GM19023 (cell line): ENCODE results near the gene OR2T12.
"Not testable (repeated sequence)": the region's sequence is repeated elsewhere in the genome, so short reads cannot be mapped to it uniquely, and the experiment has no call there.

Experiments used
- ATAC-seq: cut with Tn5 transposase; IDR thresholded peaks from one replicate; pipeline ENCODE4 v1.9.1; 2021; ENCODE audit warnings: mild to moderate bottlenecking, moderate library complexity; ENCODE audit not compliant: unreplicated experiment

The OR2T12 gene, protein sequence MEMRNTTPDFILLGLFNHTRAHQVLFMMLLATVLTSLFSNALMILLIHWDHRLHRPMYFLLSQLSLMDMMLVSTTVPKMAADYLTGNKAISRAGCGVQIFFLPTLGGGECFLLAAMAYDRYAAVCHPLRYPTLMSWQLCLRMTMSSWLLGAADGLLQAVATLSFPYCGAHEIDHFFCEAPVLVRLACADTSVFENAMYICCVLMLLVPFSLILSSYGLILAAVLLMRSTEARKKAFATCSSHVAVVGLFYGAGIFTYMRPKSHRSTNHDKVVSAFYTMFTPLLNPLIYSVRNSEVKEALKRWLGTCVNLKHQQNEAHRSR

DNA sequence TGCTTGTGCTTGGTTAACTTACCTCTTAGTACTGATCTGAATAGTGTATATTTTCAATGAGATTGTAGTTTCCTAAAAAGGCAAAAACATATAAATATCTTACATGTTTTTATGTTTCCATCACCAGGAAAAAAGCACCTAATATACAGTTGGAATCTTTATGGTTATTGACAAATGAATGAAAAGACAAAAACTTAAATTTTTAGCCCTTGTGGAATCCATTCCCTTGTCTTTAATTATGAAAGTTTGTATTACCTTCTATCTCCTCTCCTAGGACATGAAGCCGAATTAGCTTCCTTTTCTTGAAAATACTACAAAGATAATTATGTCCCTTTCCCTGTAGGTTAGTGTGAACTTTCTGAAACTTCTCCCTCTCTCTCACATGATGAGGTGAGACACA lies at the start of gene OR2T12:
TSS of gene OR2T12 (minus strand) at position 101 of the 400 bp plus-strand sequence. CDS start 7,846 bp downstream, outside the sequence.
- no peak for ATAC-seq

DNA sequence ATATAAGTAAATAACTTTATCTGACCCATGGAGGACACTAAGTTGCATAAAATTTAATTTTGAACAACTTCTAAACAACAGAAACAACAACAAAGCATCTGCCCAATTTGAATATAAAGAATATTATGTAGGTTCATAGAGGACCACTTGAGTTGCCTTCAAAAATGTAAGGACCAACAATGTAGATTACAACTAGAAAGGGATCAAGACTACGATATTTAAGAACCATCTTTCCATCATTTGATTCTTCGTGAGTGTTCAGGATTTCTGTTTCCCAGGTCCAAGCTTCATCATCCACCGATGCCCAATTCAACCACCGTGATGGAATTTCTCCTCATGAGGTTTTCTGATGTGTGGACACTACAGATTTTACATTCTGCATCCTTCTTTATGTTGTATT lies 45.3 kb upstream of the OR2T12 start, which contains the start of gene OR14C36:
TSS of gene OR14C36 (plus strand) at position 301 of the 400 bp plus-strand sequence. CDS start at position 301, 0 bp downstream.
- ATAC-seq, result no peak

DNA sequence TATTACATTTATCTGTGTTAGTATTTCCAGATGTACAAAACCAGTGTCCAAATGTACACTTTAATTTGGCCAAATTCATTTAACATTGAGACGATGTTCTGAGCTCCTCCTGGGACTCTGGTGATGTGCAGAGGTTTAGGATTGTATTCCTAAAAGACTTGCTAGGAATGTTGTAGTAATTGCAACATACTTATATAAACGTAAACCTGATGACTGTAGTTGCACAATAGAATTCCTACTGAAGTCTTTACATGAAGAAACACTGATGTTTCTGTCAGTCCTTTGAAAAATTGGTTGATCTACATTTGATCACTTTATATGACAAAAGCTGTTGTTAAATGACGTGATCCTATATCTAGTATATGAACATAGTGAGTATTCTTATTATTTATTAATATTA lies 40.2 kb upstream of the OR2T12 start:
- no peak for ATAC-seq

DNA sequence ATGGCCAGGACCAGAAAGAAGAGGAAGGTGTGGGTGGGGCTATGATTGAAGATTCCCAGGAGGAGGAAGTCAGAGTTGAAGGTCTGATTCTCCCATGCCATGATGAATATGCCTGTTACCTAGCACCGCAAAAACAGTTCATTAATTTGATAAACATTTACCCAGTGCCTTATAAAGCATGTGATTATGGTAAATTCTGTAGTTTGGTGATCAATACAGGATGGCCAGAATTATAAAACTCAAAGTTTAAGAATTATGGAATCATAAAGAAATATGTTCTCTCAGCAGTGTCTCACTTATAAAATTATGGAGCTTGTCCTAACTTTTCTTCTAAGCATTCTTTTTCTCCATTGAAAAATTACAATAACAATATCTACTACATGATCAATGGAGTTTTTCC lies 21.2 kb upstream of the OR2T12 start, which contains the start of gene OR2M7:
TSS of gene OR2M7 (minus strand) at position 101 of the 400 bp plus-strand sequence. CDS start at position 101, 0 bp downstream.
- no peak for ATAC-seq

DNA sequence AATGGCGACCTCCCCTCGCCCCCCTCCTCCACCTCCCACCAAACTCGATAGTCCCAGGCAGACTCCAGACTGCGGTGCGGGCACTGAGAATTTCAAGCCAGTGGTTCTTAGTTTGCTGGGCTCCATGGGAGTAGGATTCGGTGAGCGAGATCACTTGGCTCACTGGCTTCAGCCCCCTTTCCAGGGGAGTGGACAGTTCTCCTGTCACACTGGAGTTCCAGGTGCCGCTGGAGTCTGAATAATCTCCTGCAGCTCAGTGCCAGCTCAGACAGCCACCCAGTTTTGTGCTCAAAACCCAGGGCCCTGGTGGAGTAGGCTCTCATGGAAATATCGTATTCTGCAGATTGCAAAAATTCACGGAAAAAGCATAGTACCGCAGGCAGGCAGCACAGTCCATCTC lies 13.6 kb upstream of the OR2T12 start:
- no peak for ATAC-seq

DNA sequence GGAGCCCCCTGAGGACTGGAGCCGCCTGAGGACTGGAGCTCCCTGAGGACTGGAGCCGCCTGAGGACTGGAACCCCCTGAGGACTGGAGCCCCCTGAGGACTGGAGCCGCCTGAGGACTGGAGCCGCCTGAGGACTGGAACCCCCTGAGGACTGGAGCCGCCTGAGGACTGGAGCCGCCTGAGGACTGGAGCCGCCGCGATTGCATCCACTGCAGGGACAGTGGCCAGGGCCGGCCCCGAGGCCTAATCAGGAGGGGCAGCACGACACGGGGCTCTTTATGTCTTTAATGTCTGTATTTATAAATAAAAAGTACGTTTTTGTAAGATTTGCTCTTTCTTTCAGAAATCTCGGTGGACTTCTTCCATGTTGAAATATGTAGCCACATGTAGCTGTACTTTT lies 3.5 kb upstream of the OR2T12 start:
- not testable (repeated sequence) for ATAC-seq

DNA sequence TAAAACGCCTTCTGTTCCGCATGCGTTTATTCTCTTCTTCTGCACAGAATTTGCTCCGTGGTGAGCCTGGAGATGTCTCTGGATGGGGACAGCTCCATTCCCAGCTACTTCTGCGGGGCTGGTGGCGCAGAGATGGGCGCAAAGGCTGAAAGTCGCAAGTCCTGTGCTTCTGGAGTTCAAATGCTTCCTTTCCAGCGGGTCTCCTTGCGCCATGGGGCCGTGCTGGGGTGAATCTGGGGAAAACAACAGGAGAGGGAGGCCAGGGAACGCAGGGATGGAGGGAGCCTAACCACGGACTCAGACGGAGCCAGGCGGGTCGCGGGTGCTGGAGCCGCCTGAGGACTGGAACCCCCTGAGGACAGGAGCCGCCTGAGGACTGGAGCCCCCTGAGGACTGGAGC lies 2.9 kb upstream of the OR2T12 start:
- no peak for ATAC-seq

DNA sequence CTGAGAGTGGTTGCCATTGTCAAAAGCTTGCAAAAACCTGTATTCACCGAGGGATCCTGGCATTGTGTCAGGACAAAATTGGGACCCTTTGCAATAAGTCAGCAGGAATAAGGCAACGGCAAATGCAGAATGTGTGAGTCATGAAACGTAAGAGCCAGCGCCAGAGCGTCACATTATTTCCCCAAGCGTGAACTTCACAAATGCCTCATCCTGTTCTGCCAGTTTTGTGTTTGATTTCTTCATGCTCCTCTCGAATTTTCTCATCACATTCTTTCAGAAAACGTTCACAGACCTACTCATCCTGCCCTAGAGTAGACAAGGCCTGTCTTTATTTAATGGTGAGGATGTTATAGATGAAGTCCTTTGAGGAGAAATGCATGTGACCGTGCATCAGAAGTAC lies 2.4 kb upstream of the OR2T12 start:
- not testable (repeated sequence) for ATAC-seq

DNA sequence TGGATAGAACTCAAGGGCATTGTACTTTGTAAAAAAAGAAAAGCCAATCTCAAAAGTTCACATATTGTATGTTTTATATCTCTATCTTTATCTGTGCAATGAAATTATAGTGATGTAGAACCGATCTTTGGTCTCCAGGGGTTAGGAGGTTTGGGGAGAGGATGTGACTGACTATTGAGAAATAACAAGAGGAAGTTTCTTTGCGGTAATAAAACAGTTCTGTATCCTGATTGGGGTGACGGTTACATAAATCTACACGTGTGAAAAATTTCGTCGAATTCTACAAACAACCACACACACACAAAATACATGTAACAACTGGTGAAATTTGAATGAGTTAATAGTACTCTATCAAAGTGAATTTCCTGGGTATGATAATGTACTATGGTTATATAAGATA lies 14.8 kb downstream of the OR2T12 start:
- ATAC-seq, result no peak

DNA sequence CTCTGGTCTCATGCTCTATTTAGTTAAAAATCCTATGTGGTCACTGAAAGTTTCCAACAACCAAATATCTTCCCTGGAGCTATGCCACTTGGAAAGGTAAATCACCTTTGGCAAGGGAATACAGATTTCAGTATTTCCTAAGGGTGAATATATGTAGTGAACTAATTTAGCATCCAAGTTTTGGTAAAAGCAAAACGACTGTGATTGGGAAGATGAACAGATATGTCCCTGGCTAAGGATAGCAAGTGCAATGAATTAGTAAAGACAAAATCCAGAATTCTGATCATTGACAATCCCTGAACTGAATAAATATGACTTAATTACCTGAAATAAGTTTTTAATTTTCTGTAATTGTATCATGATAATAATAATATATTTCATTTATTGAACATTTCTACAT lies 25.3 kb downstream of the OR2T12 start, which contains the start of gene OR2T33:
TSS of gene OR2T33 (minus strand) at position 101 of the 400 bp plus-strand sequence. CDS start 4,162 bp downstream, outside the sequence.
- ATAC-seq, result no peak

DNA sequence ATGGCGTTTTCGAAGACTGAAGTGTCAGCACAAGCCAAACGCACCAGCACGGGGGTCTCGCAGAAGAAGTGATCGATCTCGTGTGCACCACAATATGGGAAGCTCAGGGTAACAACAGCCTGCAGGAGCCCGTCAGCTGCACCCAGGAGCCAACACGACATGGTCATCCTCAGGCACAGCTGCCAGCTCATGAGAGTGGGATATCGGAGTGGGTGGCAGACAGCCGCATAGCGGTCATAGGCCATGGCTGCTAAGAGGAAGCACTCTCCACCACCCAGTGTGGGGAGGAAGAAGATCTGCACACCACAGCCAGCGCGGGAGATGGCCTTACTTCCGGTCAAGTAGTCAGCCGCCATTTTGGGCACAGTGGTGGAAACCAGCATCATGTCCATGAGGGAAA lies 30.0 kb downstream of the OR2T12 start:
- not testable (repeated sequence) for ATAC-seq

DNA sequence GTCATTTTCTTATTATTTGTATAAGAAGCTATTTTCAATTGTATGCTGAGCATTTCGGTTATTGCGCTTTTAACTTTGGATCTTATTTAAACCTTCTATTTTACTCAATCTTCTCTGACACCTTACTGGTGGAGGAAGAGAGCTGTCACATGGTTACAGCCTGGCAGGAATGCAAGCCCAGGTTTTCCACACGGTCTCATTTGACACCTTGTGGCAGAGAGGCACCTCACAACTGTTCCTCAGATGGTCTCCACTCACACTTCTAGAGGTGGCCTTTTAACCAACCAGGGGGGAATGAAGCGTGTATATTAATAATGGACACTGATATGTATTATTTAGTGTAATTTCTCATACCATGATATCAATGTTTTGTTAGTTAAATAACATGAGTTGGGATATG lies 35.0 kb downstream of the OR2T12 start:
- no peak for ATAC-seq

DNA sequence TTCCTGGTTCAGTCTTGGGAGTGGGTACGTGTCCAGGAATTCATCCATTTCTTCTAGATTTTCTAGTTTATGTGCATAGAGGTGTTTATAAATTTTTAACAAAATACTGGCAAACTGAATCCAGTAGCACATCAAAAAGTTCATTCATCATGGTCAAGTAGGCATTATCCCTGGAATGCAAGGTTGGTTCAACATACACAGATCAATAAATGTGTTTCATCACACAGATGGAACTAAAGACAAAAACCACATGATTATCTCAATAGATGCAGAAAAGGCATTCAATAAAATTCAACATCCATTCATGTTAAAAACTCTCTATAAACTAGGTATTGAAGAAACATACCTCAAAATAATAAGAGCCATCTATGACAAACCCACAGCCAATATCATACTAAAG lies 43.9 kb downstream of the OR2T12 start:
- ATAC-seq, result not testable (repeated sequence)

DNA sequence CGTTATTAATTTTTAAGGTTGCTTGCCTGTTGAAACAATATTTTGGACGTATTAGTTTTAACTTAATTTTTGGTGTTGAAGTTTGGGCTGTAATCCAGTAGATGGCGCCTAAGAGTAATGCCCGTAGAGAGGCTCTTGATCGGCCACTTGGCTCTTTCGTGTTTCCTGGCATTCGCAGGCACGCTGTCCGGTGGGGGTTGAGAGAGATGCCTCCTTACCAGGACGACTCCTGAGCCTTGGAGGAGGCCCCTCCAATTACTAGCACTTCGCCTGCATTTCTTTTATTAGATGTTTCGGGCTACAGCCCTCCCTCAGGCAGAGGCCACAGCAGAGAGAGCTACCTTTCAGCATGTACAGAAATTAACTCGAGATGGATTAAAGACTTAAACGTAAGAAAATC lies 60.0 kb downstream of the OR2T12 start:
- ATAC-seq, result peak; percentile 74
